HepG2 (cell line): ENCODE measurements around the gene BSG. TPM values are rescaled to one million over a fixed set of nuclear protein-coding genes. Genes with fewer than 3 reads are reported as not detected.

Experiments used
- CBX2 ChIP-seq, 2 experiments: fragments of 200-600 bp in 1 of 2; sonication (generic); formaldehyde crosslinking in 1 of 2; IDR thresholded peaks; 2 replicates each; pipeline versions ENCODE4 v1.7.0 to v1.8.1; 2018 to 2022; ENCODE audit warnings: low read depth in 2 of 2, low read length in 1 of 2, mild to moderate bottlenecking in 1 of 2, missing genetic modification reagents in 1 of 2
- DNMT1 ChIP-seq: sonication (generic); formaldehyde crosslinking; IDR thresholded peaks from 2 replicates; pipeline ENCODE4 v1.5.1; 2020; ENCODE audit warnings: mild to moderate bottlenecking, missing genetic modification reagents
- FIP1L1 ChIP-seq: fragments of 200-400 bp; formaldehyde crosslinking; IDR thresholded peaks from 2 replicates; pipeline ENCODE4 v1.6.1; 2018; ENCODE audit warnings: low read depth, mild to moderate bottlenecking, low read length, moderate library complexity, borderline replicate concordance; ENCODE audit not compliant: insufficient read depth
- HNRNPH1 ChIP-seq: fragments of 200-400 bp; formaldehyde crosslinking; optimal IDR thresholded peaks from 2 replicates; pipeline ENCODE3; 2017; ENCODE audit warnings: mild to moderate bottlenecking, low read depth, low read length
- KLF15 ChIP-seq: sonication (generic); formaldehyde crosslinking; IDR thresholded peaks from 2 replicates; pipeline ENCODE4 v1.8.1; 2023; ENCODE audit warnings: borderline replicate concordance, mild to moderate bottlenecking, inconsistent platforms, missing genetic modification reagents, mixed read lengths
- MED8 ChIP-seq: sonication (generic); formaldehyde crosslinking; IDR thresholded peaks from 2 replicates; pipeline ENCODE4 v1.8.1; 2023; ENCODE audit warnings: mild to moderate bottlenecking, missing genetic modification reagents; ENCODE audit not compliant: insufficient replicate concordance
- POLR2G ChIP-seq: fragments of 200-400 bp; formaldehyde crosslinking; IDR thresholded peaks from 2 replicates; pipeline ENCODE4 v1.6.1; 2018; ENCODE audit warnings: mild to moderate bottlenecking, low read depth, low read length, moderate library complexity
- STAG1 ChIP-seq: sonication (generic); formaldehyde crosslinking; IDR thresholded peaks from 2 replicates; pipeline ENCODE4 v1.4.0; 2020; ENCODE audit warnings: missing genetic modification reagents
- TEAD3 ChIP-seq: optimal IDR thresholded peaks from 2 replicates; pipeline ENCODE3; 2016; ENCODE audit warnings: borderline replicate concordance
- ZNF251 ChIP-seq: sonication (generic); formaldehyde crosslinking; IDR thresholded peaks from 2 replicates; pipeline ENCODE4 v1.9.0; 2021; ENCODE audit warnings: mild to moderate bottlenecking, missing genetic modification reagents
- ZNF282 ChIP-seq: fragments of 450-650 bp; IDR thresholded peaks from 2 replicates; pipeline ENCODE4 v1.6.1; 2018; ENCODE audit not compliant: partially characterized antibody
- ZNF451 ChIP-seq: sonication (generic); formaldehyde crosslinking; IDR thresholded peaks from 2 replicates; pipeline ENCODE4 v1.5.0; 2020; ENCODE audit warnings: mild to moderate bottlenecking, missing genetic modification reagents
- ZNF660 ChIP-seq: sonication (generic); formaldehyde crosslinking; IDR thresholded peaks from 2 replicates; pipeline ENCODE4 v1.5.1; 2020; ENCODE audit warnings: mild to moderate bottlenecking, low read depth, missing genetic modification reagents, borderline replicate concordance
- ZNF720 ChIP-seq: sonication (generic); formaldehyde crosslinking; IDR thresholded peaks from 2 replicates; pipeline ENCODE4 v1.4.0; 2020; ENCODE audit warnings: missing genetic modification reagents
- ZNF749 ChIP-seq: sonication (generic); formaldehyde crosslinking; IDR thresholded peaks from 2 replicates; pipeline ENCODE4 v1.8.0; 2022; ENCODE audit warnings: mild to moderate bottlenecking, missing genetic modification reagents, moderate library complexity, borderline replicate concordance
- ZNF761 ChIP-seq: sonication (generic); formaldehyde crosslinking; conservative IDR thresholded peaks from 2 replicates; pipeline ENCODE4 v1.4.0; 2020; ENCODE audit warnings: mild to moderate bottlenecking, missing genetic modification reagents
- polyA plus RNA-seq, 8 experiments: library from polyadenylated mRNA; depleted of rRNA in 3 of 8; stranded (reverse) in 7 of 8; unstranded in 1 of 8; fragments of >200 nt; fragmentation: Illumina TruSeq in 4 of 8; extraction: Trizol in 4 of 8; gene quantifications; 2 replicates each; pipeline versions ENCODE4 v1.2.1 to v1.2.3, GENCODE V29; 2011 to 2016; ENCODE audit warnings: low read depth in 4 of 8, missing spikeins in 1 of 8, mixed read lengths in 1 of 8; ENCODE audit not compliant: insufficient read depth in 1 of 8
- total RNA-seq, 5 experiments: library from RNA; depleted of rRNA; stranded (reverse); fragments of >200 nt; fragmentation: Illumina TruSeq; extraction: Trizol; gene quantifications; 2 replicates each; pipeline ENCODE4 v1.2.3, GENCODE V29; 2016; ENCODE audit warnings: low read depth in 1 of 5
- TF ChIP-seq, protein P1 (sequence below): sonication (generic); formaldehyde crosslinking; IDR thresholded peaks from 2 replicates; pipeline ENCODE4 v1.9.0; 2021; ENCODE audit warnings: missing genetic modification reagents, borderline replicate concordance
- TF ChIP-seq, protein P2 (sequence below): IDR thresholded peaks from 2 replicates; pipeline ENCODE4 v1.6.1; 2016
- TF ChIP-seq, protein P3 (sequence below): sonication (generic); formaldehyde crosslinking; IDR thresholded peaks from 2 replicates; pipeline ENCODE4 v1.4.0; 2020; ENCODE audit warnings: missing genetic modification reagents
- TF ChIP-seq, protein P4 (sequence below): sonication (generic); formaldehyde crosslinking; IDR thresholded peaks from 2 replicates; pipeline ENCODE4 v1.4.0; 2020; ENCODE audit warnings: missing genetic modification reagents
- TF ChIP-seq, protein P5 (sequence below): sonication (generic); formaldehyde crosslinking; IDR thresholded peaks from 2 replicates; pipeline ENCODE4 v1.5.1; 2020; ENCODE audit warnings: mild to moderate bottlenecking, moderate library complexity, missing genetic modification reagents

BSG gene
- total and polyA plus RNA-seq, 2 of the 13 experiments (the other 11 are each of a cell fraction or from before 2014, with no cell fraction given), result 309 to 754 TPM

DNA sequence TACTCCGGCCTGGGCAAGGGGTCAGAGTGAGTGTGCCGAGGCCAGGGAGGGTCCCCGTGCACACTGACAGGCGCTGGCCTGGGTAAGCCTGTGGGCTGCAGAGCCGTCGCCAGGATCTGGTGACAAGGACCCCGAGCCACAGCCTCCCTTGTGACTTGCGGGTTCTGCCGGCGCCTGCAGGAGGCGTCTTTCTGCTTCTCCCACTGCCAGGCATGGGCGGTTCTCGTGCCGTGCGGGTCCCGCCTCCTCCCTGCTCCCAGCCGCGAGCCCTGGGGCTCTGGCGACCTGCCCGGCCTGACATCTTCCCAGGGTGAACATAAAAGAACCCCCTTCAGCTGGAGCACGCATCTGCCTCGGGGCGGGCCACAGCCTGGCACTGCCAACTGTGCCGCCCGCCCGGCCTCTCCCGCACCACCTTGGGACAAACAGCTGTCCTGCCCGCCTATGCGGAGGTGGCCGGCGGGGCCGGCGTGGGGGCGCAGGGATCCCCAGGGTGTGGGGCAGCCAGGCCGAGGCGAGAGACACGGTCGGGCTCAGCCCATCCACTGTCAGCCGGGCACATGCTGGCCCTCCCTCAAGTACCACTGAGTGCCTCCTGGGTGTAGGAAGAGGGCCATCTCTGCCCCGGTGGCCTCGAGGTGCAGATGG, 15.8 kb downstream of the BSG start (continued):
- TF ChIP-seq CBX2 (IDR thresholded peaks at IDR 0.05; ENCODE audit: low read depth, low read length), result no peak
- no peak for TF ChIP-seq CBX2 (CRISPR knock-in tag; IDR thresholded peaks at IDR 0.05; ENCODE audit: low read depth)
- TF ChIP-seq, protein P1, sequence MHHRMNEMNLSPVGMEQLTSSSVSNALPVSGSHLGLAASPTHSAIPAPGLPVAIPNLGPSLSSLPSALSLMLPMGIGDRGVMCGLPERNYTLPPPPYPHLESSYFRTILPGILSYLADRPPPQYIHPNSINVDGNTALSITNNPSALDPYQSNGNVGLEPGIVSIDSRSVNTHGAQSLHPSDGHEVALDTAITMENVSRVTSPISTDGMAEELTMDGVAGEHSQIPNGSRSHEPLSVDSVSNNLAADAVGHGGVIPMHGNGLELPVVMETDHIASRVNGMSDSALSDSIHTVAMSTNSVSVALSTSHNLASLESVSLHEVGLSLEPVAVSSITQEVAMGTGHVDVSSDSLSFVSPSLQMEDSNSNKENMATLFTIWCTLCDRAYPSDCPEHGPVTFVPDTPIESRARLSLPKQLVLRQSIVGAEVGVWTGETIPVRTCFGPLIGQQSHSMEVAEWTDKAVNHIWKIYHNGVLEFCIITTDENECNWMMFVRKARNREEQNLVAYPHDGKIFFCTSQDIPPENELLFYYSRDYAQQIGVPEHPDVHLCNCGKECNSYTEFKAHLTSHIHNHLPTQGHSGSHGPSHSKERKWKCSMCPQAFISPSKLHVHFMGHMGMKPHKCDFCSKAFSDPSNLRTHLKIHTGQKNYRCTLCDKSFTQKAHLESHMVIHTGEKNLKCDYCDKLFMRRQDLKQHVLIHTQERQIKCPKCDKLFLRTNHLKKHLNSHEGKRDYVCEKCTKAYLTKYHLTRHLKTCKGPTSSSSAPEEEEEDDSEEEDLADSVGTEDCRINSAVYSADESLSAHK (CRISPR knock-in tag), result no peak
- TF ChIP-seq KLF15, result no peak
- no peak for TF ChIP-seq ZNF282
- no peak for TF ChIP-seq ZNF720 (CRISPR knock-in tag)
- no peak for TF ChIP-seq ZNF451 (CRISPR knock-in tag)
- no peak for TF ChIP-seq ZNF251 (CRISPR knock-in tag)
- TF ChIP-seq, protein P2, sequence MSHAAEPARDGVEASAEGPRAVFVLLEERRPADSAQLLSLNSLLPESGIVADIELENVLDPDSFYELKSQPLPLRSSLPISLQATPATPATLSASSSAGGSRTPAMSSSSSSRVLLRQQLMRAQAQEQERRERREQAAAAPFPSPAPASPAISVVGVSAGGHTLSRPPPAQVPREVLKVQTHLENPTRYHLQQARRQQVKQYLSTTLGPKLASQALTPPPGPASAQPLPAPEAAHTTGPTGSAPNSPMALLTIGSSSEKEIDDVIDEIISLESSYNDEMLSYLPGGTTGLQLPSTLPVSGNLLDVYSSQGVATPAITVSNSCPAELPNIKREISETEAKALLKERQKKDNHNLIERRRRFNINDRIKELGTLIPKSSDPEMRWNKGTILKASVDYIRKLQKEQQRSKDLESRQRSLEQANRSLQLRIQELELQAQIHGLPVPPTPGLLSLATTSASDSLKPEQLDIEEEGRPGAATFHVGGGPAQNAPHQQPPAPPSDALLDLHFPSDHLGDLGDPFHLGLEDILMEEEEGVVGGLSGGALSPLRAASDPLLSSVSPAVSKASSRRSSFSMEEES (CRISPR knock-in tag), result 0 out of 2 replicates have a peak, but pooled peaks have one; percentile 34
- no peak for TF ChIP-seq HNRNPH1
- TF ChIP-seq, protein P3, sequence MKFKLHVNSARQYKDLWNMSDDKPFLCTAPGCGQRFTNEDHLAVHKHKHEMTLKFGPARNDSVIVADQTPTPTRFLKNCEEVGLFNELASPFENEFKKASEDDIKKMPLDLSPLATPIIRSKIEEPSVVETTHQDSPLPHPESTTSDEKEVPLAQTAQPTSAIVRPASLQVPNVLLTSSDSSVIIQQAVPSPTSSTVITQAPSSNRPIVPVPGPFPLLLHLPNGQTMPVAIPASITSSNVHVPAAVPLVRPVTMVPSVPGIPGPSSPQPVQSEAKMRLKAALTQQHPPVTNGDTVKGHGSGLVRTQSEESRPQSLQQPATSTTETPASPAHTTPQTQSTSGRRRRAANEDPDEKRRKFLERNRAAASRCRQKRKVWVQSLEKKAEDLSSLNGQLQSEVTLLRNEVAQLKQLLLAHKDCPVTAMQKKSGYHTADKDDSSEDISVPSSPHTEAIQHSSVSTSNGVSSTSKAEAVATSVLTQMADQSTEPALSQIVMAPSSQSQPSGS (CRISPR knock-in tag), result no peak
- no peak for TF ChIP-seq TEAD3
- no peak for TF ChIP-seq FIP1L1
- TF ChIP-seq POLR2G, result no peak
- TF ChIP-seq ZNF660 (CRISPR knock-in tag), result no peak
- no peak for TF ChIP-seq ZNF749 (CRISPR knock-in tag)
- no peak for TF ChIP-seq MED8 (CRISPR knock-in tag)
- TF ChIP-seq, protein P4, sequence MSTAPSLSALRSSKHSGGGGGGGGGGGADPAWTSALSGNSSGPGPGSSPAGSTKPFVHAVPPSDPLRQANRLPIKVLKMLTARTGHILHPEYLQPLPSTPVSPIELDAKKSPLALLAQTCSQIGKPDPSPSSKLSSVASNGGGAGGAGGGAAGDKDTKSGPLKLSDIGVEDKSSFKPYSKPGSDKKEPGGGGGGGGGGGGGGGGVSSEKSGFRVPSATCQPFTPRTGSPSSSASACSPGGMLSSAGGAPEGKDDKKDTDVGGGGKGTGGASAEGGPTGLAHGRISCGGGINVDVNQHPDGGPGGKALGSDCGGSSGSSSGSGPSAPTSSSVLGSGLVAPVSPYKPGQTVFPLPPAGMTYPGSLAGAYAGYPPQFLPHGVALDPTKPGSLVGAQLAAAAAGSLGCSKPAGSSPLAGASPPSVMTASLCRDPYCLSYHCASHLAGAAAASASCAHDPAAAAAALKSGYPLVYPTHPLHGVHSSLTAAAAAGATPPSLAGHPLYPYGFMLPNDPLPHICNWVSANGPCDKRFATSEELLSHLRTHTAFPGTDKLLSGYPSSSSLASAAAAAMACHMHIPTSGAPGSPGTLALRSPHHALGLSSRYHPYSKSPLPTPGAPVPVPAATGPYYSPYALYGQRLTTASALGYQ (CRISPR knock-in tag), result no peak
- TF ChIP-seq ZNF761, result no peak
- TF ChIP-seq DNMT1 (CRISPR knock-in tag), result no peak
- TF ChIP-seq, protein P5, sequence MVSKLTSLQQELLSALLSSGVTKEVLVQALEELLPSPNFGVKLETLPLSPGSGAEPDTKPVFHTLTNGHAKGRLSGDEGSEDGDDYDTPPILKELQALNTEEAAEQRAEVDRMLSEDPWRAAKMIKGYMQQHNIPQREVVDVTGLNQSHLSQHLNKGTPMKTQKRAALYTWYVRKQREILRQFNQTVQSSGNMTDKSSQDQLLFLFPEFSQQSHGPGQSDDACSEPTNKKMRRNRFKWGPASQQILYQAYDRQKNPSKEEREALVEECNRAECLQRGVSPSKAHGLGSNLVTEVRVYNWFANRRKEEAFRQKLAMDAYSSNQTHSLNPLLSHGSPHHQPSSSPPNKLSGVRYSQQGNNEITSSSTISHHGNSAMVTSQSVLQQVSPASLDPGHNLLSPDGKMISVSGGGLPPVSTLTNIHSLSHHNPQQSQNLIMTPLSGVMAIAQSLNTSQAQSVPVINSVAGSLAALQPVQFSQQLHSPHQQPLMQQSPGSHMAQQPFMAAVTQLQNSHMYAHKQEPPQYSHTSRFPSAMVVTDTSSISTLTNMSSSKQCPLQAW (CRISPR knock-in tag), result no peak
- TF ChIP-seq STAG1 (CRISPR knock-in tag), result peak; percentile 48
